K562 (cell line): ENCODE measurements around the gene NRDE2. TPM values are rescaled to one million over a fixed set of nuclear protein-coding genes. Genes with fewer than 3 reads are reported as not detected.

Experiments
- ATF7 ChIP-seq: fragments of 450-650 bp; IDR thresholded peaks from 2 replicates; pipeline ENCODE4 v1.7.1; 2014; ENCODE audit warnings: mild to moderate bottlenecking, moderate library complexity
- BCOR ChIP-seq: fragments of 450-650 bp; IDR thresholded peaks from 2 replicates; pipeline ENCODE4 v1.6.1; 2016
- CBX3 ChIP-seq, 2 experiments: IDR thresholded peaks; 1 replicate in 1 of 2; 2 replicates in 1 of 2; pipeline ENCODE4 v1.6.1; 2012; ENCODE audit warnings: inconsistent platforms in 2 of 2, low read length in 2 of 2, borderline replicate concordance in 1 of 2, control low read depth in 1 of 2
- CTBP1 ChIP-seq: fragments of 450-650 bp; IDR thresholded peaks from 2 replicates; pipeline ENCODE4 v1.6.1; 2016; ENCODE audit warnings: borderline replicate concordance
- ELF1 ChIP-seq: fragments of 200-800 bp; sonication (Bioruptor generic); IDR thresholded peaks from 2 replicates; pipeline ENCODE4 v1.6.1; 2016; ENCODE audit warnings: missing genetic modification characterization, missing compliant biosample characterization
- HNRNPUL1 ChIP-seq: fragments of 200-400 bp; formaldehyde crosslinking; IDR thresholded peaks from 2 replicates; pipeline ENCODE4 v1.6.1; 2017; ENCODE audit warnings: low read length
- NCOA4 ChIP-seq: fragments of 450-650 bp; IDR thresholded peaks from 2 replicates; pipeline ENCODE4 v1.6.1; 2018; ENCODE audit warnings: mild to moderate bottlenecking; ENCODE audit not compliant: partially characterized antibody
- POLR2G ChIP-seq: fragments of 200-400 bp; formaldehyde crosslinking; IDR thresholded peaks from 2 replicates; pipeline ENCODE4 v1.6.1; 2017; ENCODE audit warnings: low read depth, mild to moderate bottlenecking, antibody characterized with exemption, low read length, moderate library complexity
- PTBP1 ChIP-seq: fragments of 200-400 bp; formaldehyde crosslinking; IDR thresholded peaks from 2 replicates; pipeline ENCODE4 v1.6.1; 2017; ENCODE audit warnings: low read depth, low read length
- PURB ChIP-seq: sonication (generic); formaldehyde crosslinking; IDR thresholded peaks from 2 replicates; pipeline ENCODE4 v1.9.0; 2021; ENCODE audit warnings: low read depth, mild to moderate bottlenecking, missing genetic modification reagents
- RBM14 ChIP-seq: fragments of 200-400 bp; formaldehyde crosslinking; IDR thresholded peaks from 2 replicates; pipeline ENCODE4 v1.6.1; 2018; ENCODE audit warnings: low read depth, mild to moderate bottlenecking, low read length, moderate library complexity, borderline replicate concordance; ENCODE audit not compliant: insufficient read depth
- SIN3A ChIP-seq, 2 experiments: fragments of 150-350 bp in 1 of 2; IDR thresholded peaks; 2 replicates each; pipeline ENCODE4 v1.6.1; 2011 to 2016; ENCODE audit warnings: borderline replicate concordance in 2 of 2, low read depth in 2 of 2, low read length in 2 of 2, mild to moderate bottlenecking in 2 of 2, moderate library complexity in 2 of 2; ENCODE audit not compliant: control insufficient read depth in 1 of 2
- SUPT5H ChIP-seq: fragments of 450-650 bp; IDR thresholded peaks from 2 replicates; pipeline ENCODE4 v1.6.1; 2016
- TRIM28 ChIP-seq: fragments of 450-650 bp; IDR thresholded peaks from 2 replicates; pipeline ENCODE4 v1.6.1; 2017
- ZFP36 ChIP-seq: fragments of 150-350 bp; IDR thresholded peaks from 2 replicates; pipeline ENCODE4 v1.6.1; 2018; ENCODE audit warnings: low read length, low read depth; ENCODE audit not compliant: partially characterized antibody
- polyA plus RNA-seq, 8 experiments: library from polyadenylated mRNA; depleted of rRNA in 4 of 8; stranded (reverse) in 5 of 8; unstranded in 3 of 8; fragments of >200 nt; fragmentation: Nextera tagmentation in 2 of 8; fragmentation: Illumina TruSeq in 1 of 8; extraction: Ambion mirVana in 2 of 8; extraction: Trizol in 1 of 8; gene quantifications; 2 replicates each; pipeline versions ENCODE4 v1.2.1 to v1.2.3, GENCODE V29; 2011 to 2014; ENCODE audit warnings: inconsistent platforms in 1 of 8, missing spikeins in 1 of 8
- total RNA-seq, 7 experiments: library from RNA; depleted of rRNA in 6 of 7; stranded (reverse); fragments of >200 nt in 6 of 7; fragmentation: Illumina TruSeq in 2 of 7; extraction: Trizol in 2 of 7; gene quantifications; 2 replicates each; pipeline versions ENCODE4 v1.2.1 to v1.2.3, GENCODE V29; 2011 to 2021; ENCODE audit warnings: low replicate concordance in 1 of 7
- TF ChIP-seq, protein P1 (sequence below), 2 experiments: IDR thresholded peaks; 2 replicates each; pipeline ENCODE4 v1.6.1; 2012; ENCODE audit warnings: improper control_type of control experiment in 2 of 2, low read depth in 2 of 2, low read length in 2 of 2, borderline replicate concordance in 1 of 2
- TF ChIP-seq, protein P2 (sequence below): sonication (generic); formaldehyde crosslinking; IDR thresholded peaks from 2 replicates; pipeline ENCODE4 v1.8.1; 2023; ENCODE audit warnings: mild to moderate bottlenecking, missing genetic modification reagents, moderate library complexity
- TF ChIP-seq, protein P3 (sequence below), 2 experiments: fragments of 450-650 bp; IDR thresholded peaks; 2 replicates each; pipeline ENCODE4 v1.6.1; 2016
- TF ChIP-seq, protein P4 (sequence below), 3 experiments: fragments of 200-800 bp in 1 of 3; sonication (Bioruptor generic) in 1 of 3; sonication (generic) in 1 of 3; formaldehyde crosslinking in 1 of 3; IDR thresholded peaks; 2 replicates each; pipeline versions ENCODE4 v1.6.1 to v1.8.0; 2016 to 2022; ENCODE audit warnings: mild to moderate bottlenecking in 2 of 3, missing compliant biosample characterization in 2 of 3, missing genetic modification characterization in 2 of 3, missing genetic modification reagents in 1 of 3
- TF ChIP-seq, protein P5 (sequence below): sonication (generic); formaldehyde crosslinking; IDR thresholded peaks from 2 replicates; pipeline ENCODE4 v1.8.1; 2023; ENCODE audit warnings: mild to moderate bottlenecking, missing genetic modification reagents

The NRDE2 gene
- total and polyA plus RNA-seq, 9 of the 15 experiments (the other 6 are each of a cell fraction or from before 2014, with no cell fraction given), result 3.3 to 15.0 (median 8.4) TPM

DNA sequence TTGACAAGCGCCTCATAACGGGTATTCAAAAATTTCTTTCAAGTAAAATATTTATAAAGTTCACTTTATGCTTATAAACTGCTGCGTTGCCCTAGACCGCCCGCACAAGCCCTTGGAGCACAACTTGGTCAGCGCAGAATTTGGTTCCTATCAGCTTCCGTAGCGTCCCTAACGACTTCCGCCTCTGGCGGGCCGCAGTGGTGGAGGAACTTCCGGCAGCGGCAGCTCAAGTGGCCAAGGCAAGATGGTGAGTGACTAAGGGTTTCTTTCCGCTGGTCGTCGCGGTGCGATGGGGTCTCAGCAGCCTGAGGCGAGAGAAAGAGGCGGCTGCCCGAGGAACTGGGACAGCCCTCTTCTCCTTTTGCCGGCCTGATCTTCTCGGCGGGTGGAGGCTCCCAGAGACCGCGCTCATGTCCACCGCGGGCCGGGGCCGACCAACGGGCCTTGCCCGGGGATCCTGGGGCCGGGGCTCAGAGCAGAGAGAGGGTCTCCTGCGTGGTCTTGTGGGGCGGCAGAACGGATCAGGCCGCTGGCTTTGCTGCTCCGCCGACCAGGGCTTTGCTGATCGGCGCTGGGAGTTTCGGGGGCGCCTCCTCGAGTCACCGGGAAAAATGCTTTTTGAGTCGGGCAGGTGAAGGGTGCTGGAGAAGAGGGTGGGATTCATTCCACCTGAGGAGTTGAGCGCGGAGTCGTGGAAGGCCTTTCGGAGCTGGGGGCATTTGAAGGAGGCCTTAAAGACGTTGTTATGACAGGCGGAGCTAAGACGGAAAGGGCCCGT, 75.2 kb downstream of the NRDE2 start, which contains the start of gene PSMC1 (continued):
- TF ChIP-seq, protein P1, sequence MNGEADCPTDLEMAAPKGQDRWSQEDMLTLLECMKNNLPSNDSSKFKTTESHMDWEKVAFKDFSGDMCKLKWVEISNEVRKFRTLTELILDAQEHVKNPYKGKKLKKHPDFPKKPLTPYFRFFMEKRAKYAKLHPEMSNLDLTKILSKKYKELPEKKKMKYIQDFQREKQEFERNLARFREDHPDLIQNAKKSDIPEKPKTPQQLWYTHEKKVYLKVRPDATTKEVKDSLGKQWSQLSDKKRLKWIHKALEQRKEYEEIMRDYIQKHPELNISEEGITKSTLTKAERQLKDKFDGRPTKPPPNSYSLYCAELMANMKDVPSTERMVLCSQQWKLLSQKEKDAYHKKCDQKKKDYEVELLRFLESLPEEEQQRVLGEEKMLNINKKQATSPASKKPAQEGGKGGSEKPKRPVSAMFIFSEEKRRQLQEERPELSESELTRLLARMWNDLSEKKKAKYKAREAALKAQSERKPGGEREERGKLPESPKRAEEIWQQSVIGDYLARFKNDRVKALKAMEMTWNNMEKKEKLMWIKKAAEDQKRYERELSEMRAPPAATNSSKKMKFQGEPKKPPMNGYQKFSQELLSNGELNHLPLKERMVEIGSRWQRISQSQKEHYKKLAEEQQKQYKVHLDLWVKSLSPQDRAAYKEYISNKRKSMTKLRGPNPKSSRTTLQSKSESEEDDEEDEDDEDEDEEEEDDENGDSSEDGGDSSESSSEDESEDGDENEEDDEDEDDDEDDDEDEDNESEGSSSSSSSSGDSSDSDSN (IDR thresholded peaks at IDR 0.05; ENCODE audit: borderline replicate concordance in 1 of 2, low read depth in 2 of 2, low read length in 2 of 2), result no peak
- TF ChIP-seq ATF7 (peak; percentile 54; the same call in 1 of the 2 replicates), BCOR (0 out of 2 replicates have a peak, but pooled peaks have one; percentile 20), HNRNPUL1 (no peak), SIN3A (IDR thresholded peaks at IDR 0.05; ENCODE audit: borderline replicate concordance in 2 of 2, control insufficient read depth in 1 of 2, low read depth in 2 of 2, low read length in 2 of 2) (0 out of 4 replicates have a peak, but pooled peaks of 1 of the 2 experiments have one; percentile 58), NCOA4 (no peak), POLR2G (peak; percentile 92), CBX3 (IDR thresholded peaks at IDR 0.05; ENCODE audit: borderline replicate concordance in 1 of 2, low read length in 2 of 2) (peak in 1 of 2 experiments; percentile 94; a peak in 2 of 3 replicates), SUPT5H (peak; percentile 79), ELF1 (tag) (peak; percentile 88), PTBP1 (no peak), RBM14 (no peak), PURB (CRISPR knock-in tag) (no peak), CTBP1 (peak; percentile 48; the same call in 1 of the 2 replicates), TRIM28 (peak; percentile 34; the same call in 1 of the 2 replicates), ZFP36 (no peak)
- TF ChIP-seq, protein P2, sequence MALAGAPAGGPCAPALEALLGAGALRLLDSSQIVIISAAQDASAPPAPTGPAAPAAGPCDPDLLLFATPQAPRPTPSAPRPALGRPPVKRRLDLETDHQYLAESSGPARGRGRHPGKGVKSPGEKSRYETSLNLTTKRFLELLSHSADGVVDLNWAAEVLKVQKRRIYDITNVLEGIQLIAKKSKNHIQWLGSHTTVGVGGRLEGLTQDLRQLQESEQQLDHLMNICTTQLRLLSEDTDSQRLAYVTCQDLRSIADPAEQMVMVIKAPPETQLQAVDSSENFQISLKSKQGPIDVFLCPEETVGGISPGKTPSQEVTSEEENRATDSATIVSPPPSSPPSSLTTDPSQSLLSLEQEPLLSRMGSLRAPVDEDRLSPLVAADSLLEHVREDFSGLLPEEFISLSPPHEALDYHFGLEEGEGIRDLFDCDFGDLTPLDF (CRISPR knock-in tag), result no peak
- TF ChIP-seq, protein P3, sequence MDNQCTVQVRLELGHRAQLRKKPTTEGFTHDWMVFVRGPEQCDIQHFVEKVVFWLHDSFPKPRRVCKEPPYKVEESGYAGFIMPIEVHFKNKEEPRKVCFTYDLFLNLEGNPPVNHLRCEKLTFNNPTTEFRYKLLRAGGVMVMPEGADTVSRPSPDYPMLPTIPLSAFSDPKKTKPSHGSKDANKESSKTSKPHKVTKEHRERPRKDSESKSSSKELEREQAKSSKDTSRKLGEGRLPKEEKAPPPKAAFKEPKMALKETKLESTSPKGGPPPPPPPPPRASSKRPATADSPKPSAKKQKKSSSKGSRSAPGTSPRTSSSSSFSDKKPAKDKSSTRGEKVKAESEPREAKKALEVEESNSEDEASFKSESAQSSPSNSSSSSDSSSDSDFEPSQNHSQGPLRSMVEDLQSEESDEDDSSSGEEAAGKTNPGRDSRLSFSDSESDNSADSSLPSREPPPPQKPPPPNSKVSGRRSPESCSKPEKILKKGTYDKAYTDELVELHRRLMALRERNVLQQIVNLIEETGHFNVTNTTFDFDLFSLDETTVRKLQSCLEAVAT (IDR thresholded peaks at IDR 0.05), result no peak
- TF ChIP-seq, protein P4, sequence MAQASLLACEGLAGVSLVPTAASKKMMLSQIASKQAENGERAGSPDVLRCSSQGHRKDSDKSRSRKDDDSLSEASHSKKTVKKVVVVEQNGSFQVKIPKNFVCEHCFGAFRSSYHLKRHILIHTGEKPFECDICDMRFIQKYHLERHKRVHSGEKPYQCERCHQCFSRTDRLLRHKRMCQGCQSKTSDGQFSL (CRISPR knock-in tag; IDR thresholded peaks at IDR 0.05), result no peak
- TF ChIP-seq, protein P4 (tag; IDR thresholded peaks at IDR 0.05), result no peak
- TF ChIP-seq, protein P5, sequence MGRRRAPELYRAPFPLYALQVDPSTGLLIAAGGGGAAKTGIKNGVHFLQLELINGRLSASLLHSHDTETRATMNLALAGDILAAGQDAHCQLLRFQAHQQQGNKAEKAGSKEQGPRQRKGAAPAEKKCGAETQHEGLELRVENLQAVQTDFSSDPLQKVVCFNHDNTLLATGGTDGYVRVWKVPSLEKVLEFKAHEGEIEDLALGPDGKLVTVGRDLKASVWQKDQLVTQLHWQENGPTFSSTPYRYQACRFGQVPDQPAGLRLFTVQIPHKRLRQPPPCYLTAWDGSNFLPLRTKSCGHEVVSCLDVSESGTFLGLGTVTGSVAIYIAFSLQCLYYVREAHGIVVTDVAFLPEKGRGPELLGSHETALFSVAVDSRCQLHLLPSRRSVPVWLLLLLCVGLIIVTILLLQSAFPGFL (CRISPR knock-in tag), result no peak
